IPS-NIHi7 (cell line): Measurements from ENCODE around the gene RBCK1.
"Not testable (repeated sequence)": the region's sequence is repeated elsewhere in the genome, so short reads cannot be mapped to it uniquely, and the experiment has no call there.

Experiments used
- DNase-seq: peaks from one replicate; pipeline ENCODE4 v3.0.0; 2012; ENCODE audit warnings: mixed read lengths; ENCODE audit errors: extremely low spot score

Gene RBCK1

GRCh38 chr20:376089-376488 is 32.0 kb upstream of the RBCK1 start:
- no peak for DNase-seq

- no peak for DNase-seq
Measured at GRCh38 chr20:376750-377149, 31.3 kb upstream of the RBCK1 start.

GRCh38 chr20:377578-377977 is 30.5 kb upstream of the RBCK1 start:
- DNase-seq = not testable (repeated sequence)

GRCh38 chr20:378961-379336 is 29.1 kb upstream of the RBCK1 start:
- DNase-seq = no peak

- DNase-seq = peak; percentile 78
Measured at GRCh38 chr20:380763-381580, 27.1 kb upstream of the RBCK1 start.

GRCh38 chr20:381581-382290 is 26.4 kb upstream of the RBCK1 start:
- peak; percentile 52 for DNase-seq

- DNase-seq = no peak
Measured at GRCh38 chr20:382291-383115, 25.6 kb upstream of the RBCK1 start.

GRCh38 chr20:383889-384288 is 24.2 kb upstream of the RBCK1 start:
- DNase-seq = no peak

- DNase-seq = no peak
Measured at GRCh38 chr20:384723-385122, 23.4 kb upstream of the RBCK1 start.

- DNase-seq = no peak
Measured at GRCh38 chr20:385448-385847, 22.7 kb upstream of the RBCK1 start.

GRCh38 chr20:386634-387033 is 21.5 kb upstream of the RBCK1 start:
- DNase-seq = not testable (repeated sequence)

GRCh38 chr20:387520-387919 is 20.6 kb upstream of the RBCK1 start:
- DNase-seq = no peak

- DNase-seq = no peak
Measured at GRCh38 chr20:388034-388994, 19.8 kb upstream of the RBCK1 start.

GRCh38 chr20:389220-389619 is 18.9 kb upstream of the RBCK1 start:
- DNase-seq = no peak

GRCh38 chr20:391041-391711 is 16.9 kb upstream of the RBCK1 start:
- no peak for DNase-seq

GRCh38 chr20:393296-393695 is 14.8 kb upstream of the RBCK1 start:
- not testable (repeated sequence) for DNase-seq

GRCh38 chr20:396252-396618 is 11.9 kb upstream of the RBCK1 start:
- no peak for DNase-seq

GRCh38 chr20:396619-397431 is 11.3 kb upstream of the RBCK1 start:
- DNase-seq = no peak

- no peak for DNase-seq
Measured at GRCh38 chr20:397432-398237, 10.5 kb upstream of the RBCK1 start.
